ENCODE measurements around the gene PIAS1. TPM values are rescaled to one million over a fixed set of nuclear protein-coding genes. Genes with fewer than 3 reads are reported as not detected.
"Not testable (repeated sequence)": the region's sequence is repeated elsewhere in the genome, so short reads cannot be mapped to it uniquely, and the experiment has no call there.

PIAS1 gene
- total RNA-seq, 1 experiment from 2014 or later, result 32.9 TPM

- H3K27ac Mint-ChIP-seq (ENCODE audit: low read depth, unreplicated experiment), result no peak overlapping the region
- no TSS peak for BruUV-seq (replicated peaks)
- intact Hi-C loops (cut with micrococcal nuclease), result no loop called here
- CTCF ChIA-PET, result interaction anchor here (0.6 to 2.2 kb wide), 15 partner anchors 9 to 1196 kb away, joined by 3 to 17 read pairs (median 3); no protein-coding TSS in a partner anchor
- peak; percentile 87 for TF ChIP-seq CTCF (IDR thresholded peaks at IDR 0.05; ENCODE audit: unreplicated experiment)
- peaks cover 11% of the 10 kb centered on the region for H3K36me3 Mint-ChIP-seq (ENCODE audit: insufficient read depth, unreplicated experiment)
- POLR2A ChIA-PET, result interaction anchor here (1.1 kb wide), 2 partner anchors 9 to 15 kb away, joined by 3 read pairs; no protein-coding TSS in a partner anchor
- no peak overlapping the region for H3K4me3 Mint-ChIP-seq (ENCODE audit: unreplicated experiment)
- peak; percentile 42 for DNase-seq (ENCODE audit: unreplicated experiment)
- peaks cover 6% of the 10 kb centered on the region for H3K4me1 Mint-ChIP-seq (ENCODE audit: insufficient read depth, unreplicated experiment)
- H3K27me3 Mint-ChIP-seq (ENCODE audit: insufficient read depth, unreplicated experiment), result no peaks in the 10 kb centered on the region
- H3K9me3 Mint-ChIP-seq (ENCODE audit: unreplicated experiment), result no peaks in the 10 kb centered on the region
Observed at GRCh38 chr15:68210821-68211655, 156.9 kb downstream of the PIAS1 start.

- Mint-ChIP-seq H3K27me3 (ENCODE audit: insufficient read depth, unreplicated experiment) (no peaks in the 10 kb centered on the region), H3K27ac (ENCODE audit: low read depth, unreplicated experiment) (no peak overlapping the region), H3K4me1 (ENCODE audit: insufficient read depth, unreplicated experiment) (peaks cover 6% of the 10 kb centered on the region), H3K4me3 (ENCODE audit: unreplicated experiment) (no peak overlapping the region), H3K36me3 (ENCODE audit: insufficient read depth, unreplicated experiment) (peaks cover 14% of the 10 kb centered on the region), H3K9me3 (ENCODE audit: unreplicated experiment) (no peaks in the 10 kb centered on the region)
- intact Hi-C loops (cut with micrococcal nuclease), result no loop called here
- BruUV-seq (replicated peaks), result no TSS peak
- TF ChIP-seq CTCF (IDR thresholded peaks at IDR 0.05; ENCODE audit: unreplicated experiment), result no peak
- DNase-seq (ENCODE audit: unreplicated experiment), result no peak
- ChIA-PET POLR2A (interaction anchor here (1.1 kb wide), 1 partner anchor 9 kb away, joined by 3 read pairs; no protein-coding TSS in a partner anchor), CTCF (interaction anchor here (0.5 to 2.2 kb wide), 5 partner anchors 8 to 26 kb away, joined by 3 to 17 read pairs (median 4); no protein-coding TSS in a partner anchor)
Observed at GRCh38 chr15:68211656-68212320, 157.7 kb downstream of the PIAS1 start.

GRCh38 chr15:68213491-68213845 is 159.4 kb downstream of the PIAS1 start:
- H3K27ac Mint-ChIP-seq (ENCODE audit: low read depth, unreplicated experiment); H3K27me3 Mint-ChIP-seq (ENCODE audit: insufficient read depth, unreplicated experiment); intact Hi-C loops (cut with micrococcal nuclease); POLR2A ChIA-PET; H3K4me3 Mint-ChIP-seq (ENCODE audit: unreplicated experiment); H3K9me3 Mint-ChIP-seq (ENCODE audit: unreplicated experiment); BruUV-seq (replicated peaks); H3K4me1 Mint-ChIP-seq (ENCODE audit: insufficient read depth, unreplicated experiment); CTCF ChIA-PET; DNase-seq (ENCODE audit: unreplicated experiment): not testable (repeated sequence)
- H3K36me3 Mint-ChIP-seq (ENCODE audit: insufficient read depth, unreplicated experiment), result peaks cover 17% of the 10 kb centered on the region

- Mint-ChIP-seq H3K9me3 (ENCODE audit: unreplicated experiment) (no peaks in the 10 kb centered on the region), H3K27me3 (ENCODE audit: insufficient read depth, unreplicated experiment) (no peaks in the 10 kb centered on the region), H3K36me3 (ENCODE audit: insufficient read depth, unreplicated experiment) (peaks cover 22% of the 10 kb centered on the region), H3K4me1 (ENCODE audit: insufficient read depth, unreplicated experiment) (peaks cover 6% of the 10 kb centered on the region), H3K27ac (ENCODE audit: low read depth, unreplicated experiment) (no peak overlapping the region), H3K4me3 (ENCODE audit: unreplicated experiment) (no peak overlapping the region)
- no peak for DNase-seq (ENCODE audit: unreplicated experiment)
- no peak for TF ChIP-seq CTCF (IDR thresholded peaks at IDR 0.05; ENCODE audit: unreplicated experiment)
- ChIA-PET CTCF (interaction anchor here (0.6 to 1.5 kb wide), 2 partner anchors 12 to 1701 kb away, joined by 3 to 6 read pairs; no protein-coding TSS in a partner anchor), POLR2A (no interaction called here)
- intact Hi-C loops (cut with micrococcal nuclease), result no loop called here
- no TSS peak for BruUV-seq (replicated peaks)
Observed at GRCh38 chr15:68213991-68214837, 160.1 kb downstream of the PIAS1 start.
